GM12892 (cell line): ENCODE data around the gene STON1.

Source experiments
- POLR2A ChIP-seq: IDR thresholded peaks from 2 replicates; pipeline ENCODE4 v1.6.1; 2011; ENCODE audit warnings: low read depth, low read length, control low read depth
- POLR2AphosphoS5 ChIP-seq: IDR thresholded peaks from 2 replicates; pipeline ENCODE4 v1.6.1; 2011; ENCODE audit warnings: low read depth, low read length, control low read depth

- TF ChIP-seq POLR2A (no peak), POLR2AphosphoS5 (no peak)
Observed at GRCh38 chr2:48613211-48613610, 83.3 kb downstream of the STON1 start.
